K562 (cell line): ENCODE measurements around the gene CD2. TPM values are rescaled to one million over a fixed set of nuclear protein-coding genes. Genes with fewer than 3 reads are reported as not detected.

Experiments used
- ATAC-seq: fragments of 200-7000 bp; cut with Tn5 transposase; 3 replicates; pipeline ENCODE4 v1.9.1; 2020; ENCODE audit warnings: moderate library complexity
- BruUV-seq: library from RNA; stranded (reverse); fragments of 400-500 nt; replicated peaks from 2 replicates; lab custom pipeline; 2021; lab: Mats Ljungman, UMichigan
- CTCF ChIA-PET: fragments of 300-600 bp; formaldehyde crosslinking; extraction: SDS; loops from one replicate; lab custom pipeline; 2021; ENCODE audit warnings: low intra/inter-chr PET ratio; lab: Yijun Ruan, JAX
- POLR2A ChIA-PET: fragments of 300-600, 350-650 bp; sonication (Branson Sonifier 250); formaldehyde crosslinking; extraction: SDS; loops from one replicate; lab custom pipeline; 2021; ENCODE audit warnings: antibody characterized with exemption, inconsistent platforms; lab: Yijun Ruan, JAX
- DNase-seq, 4 experiments: peaks; one replicate each; pipeline versions ENCODE4 v3.0.0 to v3.0.0-alpha.2; 2011 to 2018; ENCODE audit warnings: low spot score in 3 of 4, mixed read lengths in 3 of 4; ENCODE audit errors: extremely low read depth in 1 of 4
- FAIRE-seq: peaks from 2 replicates; lab custom pipeline; 2011; peaks lifted over from hg19 to GRCh38; lab: Jason Lieb, UNC
- H2AFZ ChIP-seq: 2 replicates; pipeline ENCODE4 v1.6.0; 2011; ENCODE audit warnings: low read depth, low read length, control low read depth, inconsistent platforms
- H3K27ac ChIP-seq: fragments of 200-600 bp; 3 replicates; pipeline ENCODE4 v1.8.0; 2011; ENCODE audit warnings: low read depth, mild to moderate bottlenecking, control low read depth, inconsistent platforms, low read length, moderate library complexity, mixed read lengths; ENCODE audit errors: extremely low read depth
- H3K27me3 ChIP-seq, 2 experiments: fragments of 300-600 bp in 1 of 2; 2 replicates in 1 of 2; 3 replicates in 1 of 2; pipeline versions ENCODE4 v1.6.0 to v1.8.0; 2011; ENCODE audit warnings: inconsistent platforms in 2 of 2, low read length in 2 of 2, mild to moderate bottlenecking in 1 of 2, mixed read lengths in 1 of 2, moderate library complexity in 1 of 2; ENCODE audit not compliant: control insufficient read depth in 2 of 2, insufficient read depth in 2 of 2
- H3K36me3 ChIP-seq: fragments of 300-600 bp; 3 replicates; pipeline ENCODE4 v1.8.0; 2011; ENCODE audit warnings: mild to moderate bottlenecking, low read length, inconsistent platforms; ENCODE audit not compliant: control insufficient read depth, insufficient read depth
- H3K4me1 ChIP-seq, 2 experiments: fragments of 200-600 bp in 1 of 2; replicated peaks in 1 of 2; 2 replicates in 1 of 2; 3 replicates in 1 of 2; pipeline versions ENCODE4 v1.5.1 to v1.8.0; 2011; ENCODE audit warnings: inconsistent platforms in 2 of 2, low read length in 2 of 2, mild to moderate bottlenecking in 1 of 2, mixed read lengths in 1 of 2, moderate library complexity in 1 of 2; ENCODE audit not compliant: control insufficient read depth in 2 of 2, insufficient read depth in 2 of 2
- H3K4me2 ChIP-seq: 2 replicates; pipeline ENCODE4 v1.6.1; 2011; ENCODE audit warnings: low read length, control low read depth, inconsistent platforms, mixed read lengths; ENCODE audit not compliant: insufficient read depth
- H3K4me3 ChIP-seq: fragments of 200-600 bp; sonication (generic), shearing (Covaris generic); 2 replicates; pipeline ENCODE4 v1.5.1; 2016; ENCODE audit warnings: control low read depth, inconsistent platforms
- H3K79me2 ChIP-seq: fragments of 200-600 bp; 3 replicates; pipeline ENCODE4 v1.8.0; 2011; ENCODE audit warnings: low read length, inconsistent platforms; ENCODE audit not compliant: control insufficient read depth, insufficient read depth
- H3K9ac ChIP-seq, 2 experiments: 2 replicates each; pipeline versions ENCODE4 v1.6.0 to v1.6.1; 2011; ENCODE audit warnings: low read depth in 2 of 2, low read length in 2 of 2, control low read depth in 1 of 2, inconsistent platforms in 1 of 2, mild to moderate bottlenecking in 1 of 2, mixed read lengths in 1 of 2; ENCODE audit not compliant: insufficient read depth in 1 of 2
- H3K9me1 ChIP-seq: one replicate; pipeline ENCODE4 v1.6.0; 2011; ENCODE audit warnings: inconsistent platforms, mild to moderate bottlenecking, low read length, moderate library complexity; ENCODE audit not compliant: control insufficient read depth, insufficient read depth
- H3K9me3 ChIP-seq: replicated peaks from 2 replicates; pipeline ENCODE4 v1.5.1; 2011; ENCODE audit warnings: low read depth, low read length, inconsistent platforms; ENCODE audit not compliant: control insufficient read depth, insufficient read depth
- H4K20me1 ChIP-seq: replicated peaks from 2 replicates; pipeline ENCODE4 v1.6.1; 2011; ENCODE audit warnings: low read length, inconsistent platforms, mixed read lengths; ENCODE audit not compliant: control insufficient read depth, insufficient read depth
- ARNT ChIP-seq, 2 experiments: fragments of 450-650 bp; IDR thresholded peaks; 2 replicates each; pipeline ENCODE4 v1.6.1; 2016; ENCODE audit warnings: mild to moderate bottlenecking in 1 of 2
- CBX3 ChIP-seq, 2 experiments: IDR thresholded peaks; 1 replicate in 1 of 2; 2 replicates in 1 of 2; pipeline ENCODE4 v1.6.1; 2012; ENCODE audit warnings: inconsistent platforms in 2 of 2, low read length in 2 of 2, borderline replicate concordance in 1 of 2, control low read depth in 1 of 2
- ELF1 ChIP-seq: fragments of 200-800 bp; sonication (Bioruptor generic); IDR thresholded peaks from 2 replicates; pipeline ENCODE4 v1.6.1; 2016; ENCODE audit warnings: missing genetic modification characterization, missing compliant biosample characterization
- GABPA ChIP-seq: fragments of 200-800 bp; sonication (Bioruptor generic); conservative IDR thresholded peaks from 2 replicates; pipeline ENCODE4 v1.6.1; 2016; ENCODE audit warnings: low read depth, missing genetic modification characterization, missing compliant biosample characterization
- HNRNPH1 ChIP-seq: fragments of 200-400 bp; formaldehyde crosslinking; optimal IDR thresholded peaks from 2 replicates; pipeline ENCODE3; 2017; ENCODE audit warnings: low read depth, mild to moderate bottlenecking, low read length, moderate library complexity
- JUN ChIP-seq, 2 experiments: sonication (generic) in 1 of 2; formaldehyde crosslinking in 1 of 2; IDR thresholded peaks; 2 replicates each; pipeline versions ENCODE4 v1.6.1 to v1.8.0; 2012 to 2022; ENCODE audit warnings: borderline replicate concordance in 2 of 2, mild to moderate bottlenecking in 2 of 2, improper control_type of control experiment in 1 of 2, low read depth in 1 of 2, low read length in 1 of 2, missing genetic modification reagents in 1 of 2
- L3MBTL2 ChIP-seq: fragments of 450-650 bp; IDR thresholded peaks from 2 replicates; pipeline ENCODE4 v1.6.1; 2016; ENCODE audit warnings: mild to moderate bottlenecking, moderate library complexity
- MYBL2 ChIP-seq, 2 experiments: fragments of 450-650 bp in 1 of 2; sonication (generic) in 1 of 2; formaldehyde crosslinking in 1 of 2; IDR thresholded peaks; 2 replicates each; pipeline versions ENCODE4 v1.6.1 to v1.8.1; 2017 to 2022; ENCODE audit warnings: borderline replicate concordance in 1 of 2, inconsistent platforms in 1 of 2, low read depth in 1 of 2, mild to moderate bottlenecking in 1 of 2, missing genetic modification reagents in 1 of 2, moderate library complexity in 1 of 2
- POLR2A ChIP-seq: fragments of 450-650 bp; conservative IDR thresholded peaks from 2 replicates; pipeline ENCODE4 v1.6.1; 2016
- SFPQ ChIP-seq: fragments of 200-400 bp; formaldehyde crosslinking; IDR thresholded peaks from 2 replicates; pipeline ENCODE4 v1.6.1; 2017; ENCODE audit warnings: mild to moderate bottlenecking, low read depth, low read length, moderate library complexity
- SPI1 ChIP-seq: IDR thresholded peaks from 2 replicates; pipeline ENCODE4 v1.6.1; 2011; ENCODE audit warnings: low read depth, low read length, control low read depth, borderline replicate concordance
- TGIF2 ChIP-seq: sonication (generic); formaldehyde crosslinking; IDR thresholded peaks from 2 replicates; pipeline ENCODE4 v1.8.1; 2022; ENCODE audit warnings: mild to moderate bottlenecking, missing genetic modification reagents, moderate library complexity
- TRIM24 ChIP-seq, 2 experiments: fragments of 450-650 bp; IDR thresholded peaks; 2 replicates each; pipeline ENCODE4 v1.6.1; 2016
- TRIM28 ChIP-seq: fragments of 450-650 bp; IDR thresholded peaks from 2 replicates; pipeline ENCODE4 v1.6.1; 2017
- ZEB2 ChIP-seq: fragments of 450-650 bp; IDR thresholded peaks from 2 replicates; pipeline ENCODE4 v1.6.1; 2016
- ZNF197 ChIP-seq: fragments of 200-800 bp; sonication (Bioruptor generic); IDR thresholded peaks from 2 replicates; pipeline ENCODE4 v1.6.1; 2016; ENCODE audit warnings: low read depth, missing genetic modification characterization, missing compliant biosample characterization
- ZNF280A ChIP-seq: fragments of 450-650 bp; IDR thresholded peaks from 2 replicates; pipeline ENCODE4 v1.6.1; 2018; ENCODE audit warnings: mild to moderate bottlenecking, low read depth; ENCODE audit not compliant: partially characterized antibody
- WGBS: fragments of 100-300 bp; shearing (Covaris generic); methylation state at CpG from one replicate; pipeline ENCODE4 v1.1.6; 2016; ENCODE audit warnings: low coverage, mixed read lengths; ENCODE audit not compliant: insufficient coverage; ENCODE audit errors: missing lambda C conversion rate; 5-methylcytosine and 5-hydroxymethylcytosine counted together
- in situ Hi-C: fragments of 300-500 bp; cut with MboI; formaldehyde crosslinking; loops from 4 replicates; pipeline ENCODE4 v1.15.0; 2018; ENCODE audit warnings: inconsistent platforms, mixed read lengths
- intact Hi-C: fragments of 100-400 bp; cut with micrococcal nuclease; formaldehyde crosslinking; loops from 2 replicates; pipeline ENCODE4 v1.14.2; 2022
- polyA plus RNA-seq, 8 experiments: library from polyadenylated mRNA; depleted of rRNA in 4 of 8; stranded (reverse) in 5 of 8; unstranded in 3 of 8; fragments of >200 nt; fragmentation: Nextera tagmentation in 2 of 8; fragmentation: Illumina TruSeq in 1 of 8; extraction: Ambion mirVana in 2 of 8; extraction: Trizol in 1 of 8; gene quantifications; 2 replicates each; pipeline versions ENCODE4 v1.2.1 to v1.2.3, GENCODE V29; 2011 to 2014; ENCODE audit warnings: inconsistent platforms in 1 of 8, missing spikeins in 1 of 8
- total RNA-seq, 7 experiments: library from RNA; depleted of rRNA in 6 of 7; stranded (reverse); fragments of >200 nt in 6 of 7; fragmentation: Illumina TruSeq in 2 of 7; extraction: Trizol in 2 of 7; gene quantifications; 2 replicates each; pipeline versions ENCODE4 v1.2.1 to v1.2.3, GENCODE V29; 2011 to 2021; ENCODE audit warnings: low replicate concordance in 1 of 7

The CD2 gene
- total and polyA plus RNA-seq, 9 of the 15 experiments (the other 6 are each of a cell fraction or from before 2014, with no cell fraction given): 0.07 to 0.16 TPM; not detected in 7

- peak in 1 of 2 experiments; percentile 100; a peak in 2 of 3 replicates for TF ChIP-seq CBX3 (IDR thresholded peaks at IDR 0.05; ENCODE audit: borderline replicate concordance in 1 of 2, low read length in 2 of 2)
- peak; percentile 23; the same call in 1 of the 2 replicates for TF ChIP-seq MYBL2 (IDR thresholded peaks at IDR 0.05; ENCODE audit: low read depth)
- no peak for TF ChIP-seq MYBL2 (CRISPR knock-in tag; IDR thresholded peaks at IDR 0.05; ENCODE audit: borderline replicate concordance)
- TF ChIP-seq TRIM28: peak; percentile 98
Observed at GRCh38 chr1:116743535-116743934, 10.7 kb upstream of the CD2 start (continued).

- H3K9me3 ChIP-seq: peaks cover 28% of the 10 kb centered on the region
- POLR2A ChIA-PET: interaction anchor here (0.7 to 1.3 kb wide), 2 partner anchors 10 to 16 kb away, joined by 4 read pairs; no protein-coding TSS in a partner anchor
- H3K27me3 ChIP-seq: no peaks in the 10 kb centered on the region; a peak in 1 of 5 replicates
- no peaks in the 10 kb centered on the region for H4K20me1 ChIP-seq
- intact Hi-C loops (no loop called here), in situ Hi-C loops (loop anchor here (25.0 kb wide), 1 partner anchor 539 kb away; no protein-coding TSS in a partner anchor)
- no peak overlapping the region for H2AFZ ChIP-seq
- 48% methylated on average over 3 of the region's 3 CpGs for WGBS
- no peak overlapping the region for H3K4me3 ChIP-seq
- H3K4me2 ChIP-seq: no peak overlapping the region
- CTCF ChIA-PET: no interaction called here
- H3K36me3 ChIP-seq: no peaks in the 10 kb centered on the region
- no peak overlapping the region for H3K27ac ChIP-seq
- DNase-seq: no peak
- no TSS peak for BruUV-seq
- H3K79me2 ChIP-seq: no peaks in the 10 kb centered on the region
- H3K9me1 ChIP-seq: no peaks in the 10 kb centered on the region
- no peak overlapping the region for H3K9ac ChIP-seq
- no peaks in the 10 kb centered on the region; a peak in 1 of 5 replicates for H3K4me1 ChIP-seq
- FAIRE-seq: no peak
- ATAC-seq: no peak
- TF ChIP-seq ZEB2: peak; percentile 73; the same call in 1 of the 2 replicates
- TF ChIP-seq ELF1 (tag): no peak
- no peak for TF ChIP-seq POLR2A
- TF ChIP-seq SFPQ: no peak
- TF ChIP-seq CBX3 (IDR thresholded peaks at IDR 0.05; ENCODE audit: borderline replicate concordance in 1 of 2, low read length in 2 of 2): peak in 1 of 2 experiments; percentile 99; a peak in 2 of 3 replicates
- no peak for TF ChIP-seq ZNF197 (CRISPR knock-in tag)
- peak; percentile 99 for TF ChIP-seq TRIM28
- 0 out of 4 replicates have a peak, but pooled peaks of 1 of the 2 experiments have one; percentile 32 for TF ChIP-seq ARNT (IDR thresholded peaks at IDR 0.05)
- no peak for TF ChIP-seq L3MBTL2
- no peak for TF ChIP-seq TGIF2 (CRISPR knock-in tag)
- peak; percentile 23; the same call in 1 of the 2 replicates for TF ChIP-seq JUN (IDR thresholded peaks at IDR 0.05; ENCODE audit: borderline replicate concordance, low read depth, low read length)
- no peak for TF ChIP-seq JUN (CRISPR knock-in tag; IDR thresholded peaks at IDR 0.05; ENCODE audit: borderline replicate concordance)
- no peak for TF ChIP-seq HNRNPH1
- no peak for TF ChIP-seq GABPA
- peak; percentile 98 for TF ChIP-seq ZNF280A
- TF ChIP-seq SPI1: peak; percentile 58; the same call in 1 of the 2 replicates
- peak; percentile 31 to 78; a peak in 2 of 4 replicates for TF ChIP-seq TRIM24 (IDR thresholded peaks at IDR 0.05)
Observed at GRCh38 chr1:116748272-116748671, 6.0 kb upstream of the CD2 start.
